KMS-11 (cell line): ENCODE data around the gene HOXB13.
"Not testable (repeated sequence)": the region's sequence is repeated elsewhere in the genome, so short reads cannot be mapped to it uniquely, and the experiment has no call there.

ENCODE experiments used
- H2AFZ ChIP-seq: fragments of 200-600 bp; sonication (generic); 2 replicates; pipeline ENCODE4 v1.6.1; 2016; ENCODE audit warnings: antibody characterized with exemption, mixed run types, low read depth
- H3K27ac ChIP-seq: fragments of 200-600 bp; sonication (generic); 2 replicates; pipeline ENCODE4 v1.6.1; 2016; ENCODE audit warnings: mild to moderate bottlenecking, mixed run types
- H3K27me3 ChIP-seq: fragments of 200-600 bp; sonication (generic); 2 replicates; pipeline ENCODE4 v1.6.1; 2017; ENCODE audit warnings: mild to moderate bottlenecking, low read depth, mixed run types, moderate library complexity; ENCODE audit not compliant: insufficient read depth
- H3K36me3 ChIP-seq: fragments of 200-600 bp; sonication (generic); 2 replicates; pipeline ENCODE4 v1.6.1; 2017; ENCODE audit warnings: mild to moderate bottlenecking, mixed run types; ENCODE audit not compliant: insufficient read depth
- H3K4me1 ChIP-seq: fragments of 200-600 bp; sonication (generic); 2 replicates; pipeline ENCODE4 v1.6.1; 2016; ENCODE audit warnings: mild to moderate bottlenecking, low read depth, mixed run types; ENCODE audit not compliant: poor library complexity, severe bottlenecking
- H3K4me2 ChIP-seq: fragments of 200-600 bp; sonication (generic); 2 replicates; pipeline ENCODE4 v1.7.0; 2016; ENCODE audit warnings: mild to moderate bottlenecking, mixed run types
- H3K4me3 ChIP-seq: fragments of 200-600 bp; sonication (generic); IDR thresholded peaks from 2 replicates; pipeline ENCODE4 v1.6.1; 2017; ENCODE audit warnings: low read depth, low read length, mixed read lengths; ENCODE audit not compliant: insufficient read depth
- H3K79me2 ChIP-seq: fragments of 200-600 bp; sonication (generic); 2 replicates; pipeline ENCODE4 v1.6.1; 2016; ENCODE audit warnings: low read depth, mixed run types; ENCODE audit not compliant: insufficient read depth
- H3K9ac ChIP-seq: fragments of 200-600 bp; sonication (generic); 2 replicates; pipeline ENCODE4 v1.6.1; 2016; ENCODE audit warnings: mild to moderate bottlenecking, mixed run types
- H4K20me1 ChIP-seq: fragments of 200-600 bp; sonication (generic); 2 replicates; pipeline ENCODE4 v1.6.1; 2016; ENCODE audit warnings: mild to moderate bottlenecking, mixed run types; ENCODE audit not compliant: insufficient read depth
- CTCF ChIP-seq: fragments of 200-600 bp; sonication (generic); conservative IDR thresholded peaks from 2 replicates; pipeline ENCODE4 v1.6.1; 2017; ENCODE audit warnings: low read depth, mild to moderate bottlenecking, antibody characterized with exemption, low read length, moderate library complexity, mixed read lengths

HOXB13 gene

GRCh38 chr17:48717367-48718226 is 11.0 kb downstream of the HOXB13 start:
- H3K4me3 ChIP-seq, result no peak overlapping the region
- H3K27me3 ChIP-seq, result no peaks in the 10 kb centered on the region
- no peak overlapping the region for H3K27ac ChIP-seq

GRCh38 chr17:48716549-48716948 is 12.0 kb downstream of the HOXB13 start:
- H3K79me2 ChIP-seq, H2AFZ ChIP-seq, H3K27me3 ChIP-seq, H3K36me3 ChIP-seq, H3K4me3 ChIP-seq, H4K20me1 ChIP-seq, H3K9ac ChIP-seq, H3K27ac ChIP-seq, H3K4me2 ChIP-seq: not testable (repeated sequence)
- peaks cover 17% of the 10 kb centered on the region for H3K4me1 ChIP-seq

More at GRCh38 chr17:48717367-48718226, 11.0 kb downstream of the HOXB13 start:
- no peaks in the 10 kb centered on the region for H3K79me2 ChIP-seq
- TF ChIP-seq CTCF, result no peak
- no peak overlapping the region for H3K9ac ChIP-seq
- H4K20me1 ChIP-seq, result no peaks in the 10 kb centered on the region
- H2AFZ ChIP-seq, result no peak overlapping the region
- H3K4me1 ChIP-seq, result peaks cover 22% of the 10 kb centered on the region
- no peak overlapping the region for H3K4me2 ChIP-seq
- no peaks in the 10 kb centered on the region for H3K36me3 ChIP-seq

GRCh38 chr17:48715496-48716399 is 12.8 kb downstream of the HOXB13 start:
- no peaks in the 10 kb centered on the region for H3K79me2 ChIP-seq
- H3K4me2 ChIP-seq, result no peak overlapping the region
- H3K27me3 ChIP-seq, result no peaks in the 10 kb centered on the region
- TF ChIP-seq CTCF, result no peak
- H3K4me1 ChIP-seq, result peaks cover 9% of the 10 kb centered on the region
- 0 out of 2 replicates have a peak overlapping the region, but pooled peaks have one; percentile 19 for H2AFZ ChIP-seq
- H3K4me3 ChIP-seq, result no peak overlapping the region
- H3K36me3 ChIP-seq, result no peaks in the 10 kb centered on the region
- H3K27ac ChIP-seq, result no peak overlapping the region
- no peak overlapping the region for H3K9ac ChIP-seq
- no peaks in the 10 kb centered on the region for H4K20me1 ChIP-seq

- Histone ChIP-seq H3K4me1 (no peaks in the 10 kb centered on the region), H2AFZ (no peak overlapping the region), H3K9ac (no peak overlapping the region), H3K36me3 (no peaks in the 10 kb centered on the region), H3K4me3 (no peak overlapping the region), H4K20me1 (no peaks in the 10 kb centered on the region), H3K27ac (no peak overlapping the region), H3K27me3 (no peaks in the 10 kb centered on the region), H3K4me2 (no peak overlapping the region), H3K79me2 (no peaks in the 10 kb centered on the region)
- no peak for TF ChIP-seq CTCF
These were observed 17.4 kb downstream of the HOXB13 start for GRCh38 chr17:48711128-48711527.
